HG03060 (cell line): Measurements from ENCODE around the gene HMMR.
"Not testable (repeated sequence)": the region's sequence is repeated elsewhere in the genome, so short reads cannot be mapped to it uniquely, and the experiment has no call there.

ENCODE experiments used
- ATAC-seq: cut with Tn5 transposase; IDR thresholded peaks from one replicate; pipeline ENCODE4 v1.9.1; 2021; ENCODE audit warnings: low read depth, moderate number of reproducible peaks; ENCODE audit not compliant: unreplicated experiment

HMMR gene

DNA sequence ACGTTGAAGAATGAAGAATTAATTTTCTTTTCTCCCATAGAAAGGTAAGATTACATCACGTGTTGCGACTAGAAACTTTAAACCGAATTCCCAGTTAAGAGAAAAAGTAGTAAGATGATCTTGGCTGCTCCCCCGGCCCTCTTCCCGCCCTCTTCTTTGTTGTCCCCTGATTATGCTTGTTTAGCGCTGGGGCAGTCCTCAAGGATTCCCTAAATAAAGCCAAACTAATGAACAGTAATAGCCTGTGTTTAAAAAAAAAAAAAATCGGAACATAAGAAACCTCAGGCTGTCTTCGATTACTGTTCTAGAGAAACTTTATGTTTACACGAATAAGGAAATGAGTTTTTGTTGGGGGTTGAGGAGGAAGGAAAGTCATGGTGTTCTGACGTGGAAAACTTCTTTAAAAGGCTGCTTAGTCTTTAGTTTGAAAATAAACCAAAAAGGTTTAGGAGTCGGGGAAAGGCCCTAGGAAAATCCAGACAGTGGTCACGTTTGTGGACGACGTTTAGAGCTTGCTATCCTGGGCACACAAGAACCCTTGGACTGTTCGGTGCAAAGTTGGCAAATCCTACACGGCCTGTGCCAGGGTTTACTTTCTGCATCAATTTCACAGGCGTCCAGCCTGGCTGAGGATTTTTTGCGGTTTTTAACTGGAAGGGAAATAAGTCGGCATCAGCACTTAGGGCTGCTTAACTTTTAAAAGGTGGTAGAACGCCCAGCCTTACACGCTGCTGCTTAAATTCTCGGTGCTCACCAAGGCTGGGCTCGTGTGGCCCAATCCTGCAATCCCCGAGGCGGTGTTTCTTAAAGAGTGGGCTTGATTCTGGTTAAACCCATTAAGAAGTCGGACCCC is 43.9 kb downstream of the HMMR start:
- ATAC-seq = no peak

DNA sequence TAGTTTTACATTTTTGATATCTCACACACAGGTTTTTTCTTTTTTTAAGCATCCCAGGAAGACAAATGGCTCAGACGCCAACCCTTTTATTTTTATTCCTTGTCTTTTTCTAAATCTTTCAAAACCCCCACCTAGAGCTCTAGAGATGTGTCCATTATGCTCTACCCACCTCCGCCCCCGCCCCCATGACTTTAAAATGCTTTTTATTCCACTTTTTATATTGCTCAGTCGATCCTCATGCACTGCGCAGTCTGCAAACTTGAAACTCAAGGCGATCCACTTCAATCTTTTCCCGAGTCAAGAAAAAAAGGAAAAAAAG is 44.6 kb downstream of the HMMR start:
- no peak for ATAC-seq

DNA sequence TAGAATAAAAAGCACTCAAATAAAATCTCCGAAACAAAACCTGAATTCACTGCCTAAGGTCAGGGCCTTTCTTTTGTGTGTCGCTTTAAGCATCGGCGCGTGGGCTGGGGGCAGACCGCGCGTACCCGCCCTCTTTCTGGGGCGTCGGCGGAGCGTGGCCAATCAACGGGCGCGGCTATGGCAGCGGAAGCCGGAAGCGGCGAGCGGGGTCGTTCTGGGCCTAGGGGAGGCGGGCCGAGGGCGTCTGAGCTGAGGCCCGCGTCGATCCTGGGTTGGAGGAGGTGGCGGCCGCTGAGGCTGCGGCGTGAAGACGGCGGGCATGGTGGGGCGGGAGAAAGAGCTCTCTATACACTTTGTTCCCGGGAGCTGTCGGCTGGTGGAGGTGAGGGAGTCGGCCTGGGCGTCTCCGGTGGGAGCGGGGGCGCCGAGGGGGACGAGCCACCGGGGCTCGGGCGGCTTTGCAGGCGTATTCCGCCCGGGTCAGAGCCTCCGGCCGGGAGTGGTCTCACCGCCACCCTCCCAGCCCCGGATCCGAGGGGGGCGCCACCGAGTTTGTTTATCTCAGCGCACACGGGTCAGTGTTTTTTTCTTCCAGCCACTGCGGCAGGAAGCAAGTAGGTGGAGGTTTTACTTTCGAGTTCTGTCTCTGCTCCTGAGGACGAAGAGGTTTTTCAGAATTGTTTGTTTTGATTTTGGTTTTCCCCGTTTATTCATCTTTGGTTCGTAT is 45.1 kb downstream of the HMMR start, which contains the start of gene MAT2B:
Gene MAT2B, plus strand, starts transcription at position 252 of the 727 bp plus-strand sequence. Its CDS starts 68 bp downstream, at position 320.
- peak; percentile 82 for ATAC-seq

DNA sequence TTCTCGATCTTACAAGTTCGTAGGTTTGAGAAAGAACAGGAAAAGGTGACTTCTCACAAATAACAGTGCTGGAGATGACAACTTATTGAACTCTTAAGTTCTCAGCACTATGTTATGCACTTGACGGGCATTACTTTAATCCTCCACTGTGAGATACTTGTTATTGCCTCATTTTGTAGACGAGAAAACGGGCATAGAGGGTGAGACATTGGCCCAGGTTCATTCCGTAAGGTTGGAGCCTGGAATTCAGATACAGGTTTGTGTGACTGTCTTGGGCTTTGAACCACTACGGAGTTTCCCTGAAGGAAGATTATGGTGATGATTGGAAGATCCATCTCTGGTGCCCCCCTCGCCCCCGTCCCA is 45.6 kb downstream of the HMMR start:
- ATAC-seq = peak; percentile 4

DNA sequence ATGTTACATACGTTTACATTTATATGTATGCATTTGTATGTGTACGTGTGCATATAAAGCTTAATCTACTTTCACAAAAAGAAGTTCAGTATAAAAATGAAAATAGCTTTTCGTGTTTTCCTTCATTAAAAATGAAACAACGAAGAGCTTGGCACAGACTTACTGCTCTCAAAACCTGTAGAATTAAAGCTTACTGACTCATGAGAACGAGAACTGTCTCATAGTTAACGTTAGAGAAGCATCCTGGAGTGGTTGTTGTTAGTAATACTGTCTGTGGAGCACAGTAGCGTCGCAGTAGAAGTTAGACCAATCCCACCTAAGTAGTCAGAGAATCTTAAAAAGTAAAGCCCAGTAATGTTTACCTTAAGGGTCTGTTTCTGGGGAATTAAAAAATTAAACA is 46.3 kb downstream of the HMMR start:
- no peak for ATAC-seq

DNA sequence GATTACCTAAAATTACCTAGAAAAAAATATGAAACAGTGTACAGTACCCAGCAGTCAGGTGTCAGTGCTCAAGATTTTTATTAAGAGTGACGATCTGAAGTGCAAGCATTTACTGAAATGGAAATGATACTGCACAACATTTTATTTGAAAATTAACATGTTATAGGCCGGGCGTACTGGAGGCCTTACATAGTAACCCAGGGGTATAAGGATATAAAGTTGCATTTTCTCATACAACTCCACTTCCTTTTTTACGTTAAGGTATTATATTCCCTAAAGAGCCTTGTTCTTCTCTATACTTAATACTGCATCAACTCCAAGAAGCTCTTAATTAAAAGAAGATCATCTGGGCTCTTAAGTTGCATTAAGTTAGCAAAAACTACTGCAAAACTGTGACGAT is 48.3 kb downstream of the HMMR start:
- ATAC-seq = no peak

DNA sequence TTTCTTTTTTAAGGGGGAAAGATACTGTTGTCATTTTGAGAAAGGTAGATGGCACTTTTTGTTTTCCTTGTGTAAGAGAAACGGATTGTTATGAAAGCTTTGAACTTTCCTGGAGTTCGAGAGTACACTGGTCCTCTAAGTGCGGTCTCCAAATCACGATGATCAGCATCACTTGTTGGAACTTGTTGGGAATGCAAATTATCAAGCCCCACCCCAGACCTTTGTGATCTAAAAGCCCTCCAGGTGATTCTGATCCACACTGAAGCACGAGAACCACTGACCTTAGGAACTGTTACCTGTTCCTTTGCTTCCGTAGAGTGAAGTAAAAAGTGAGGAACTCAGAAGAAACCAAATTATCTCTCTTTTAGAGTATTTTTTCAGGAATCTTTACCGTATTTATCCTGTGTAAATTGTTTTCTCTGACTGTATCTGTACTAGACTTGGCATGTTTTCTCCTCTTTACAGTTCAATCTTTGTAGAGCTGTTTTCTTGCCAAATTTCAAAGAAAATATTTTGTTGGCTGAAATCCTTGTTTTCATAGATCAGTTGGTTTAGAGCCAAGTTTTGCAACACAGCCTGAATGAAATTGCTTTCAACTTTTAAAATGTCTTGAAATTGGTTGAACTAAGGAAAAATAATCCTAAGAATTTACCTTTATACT is 49.0 kb downstream of the HMMR start:
- no peak for ATAC-seq

DNA sequence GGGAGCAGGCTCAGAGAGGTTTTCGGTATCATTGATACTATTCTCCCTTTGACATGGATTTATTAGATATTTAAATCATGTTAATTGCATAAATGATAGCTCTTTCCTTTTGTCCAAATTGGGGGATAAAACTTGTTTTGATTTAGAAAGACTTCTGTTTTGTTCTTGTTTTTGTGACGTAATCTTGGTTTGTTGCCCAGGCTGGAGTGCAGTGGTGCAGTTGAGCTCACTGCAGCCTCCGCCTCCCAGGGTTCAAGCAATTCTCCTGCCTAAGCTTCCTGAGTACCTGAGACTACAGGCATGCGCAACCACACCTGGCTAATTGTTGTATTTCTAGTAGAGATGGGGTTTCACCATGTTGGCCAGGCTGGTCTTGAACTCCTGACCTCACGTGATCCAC is 52.1 kb downstream of the HMMR start:
- no peak for ATAC-seq

DNA sequence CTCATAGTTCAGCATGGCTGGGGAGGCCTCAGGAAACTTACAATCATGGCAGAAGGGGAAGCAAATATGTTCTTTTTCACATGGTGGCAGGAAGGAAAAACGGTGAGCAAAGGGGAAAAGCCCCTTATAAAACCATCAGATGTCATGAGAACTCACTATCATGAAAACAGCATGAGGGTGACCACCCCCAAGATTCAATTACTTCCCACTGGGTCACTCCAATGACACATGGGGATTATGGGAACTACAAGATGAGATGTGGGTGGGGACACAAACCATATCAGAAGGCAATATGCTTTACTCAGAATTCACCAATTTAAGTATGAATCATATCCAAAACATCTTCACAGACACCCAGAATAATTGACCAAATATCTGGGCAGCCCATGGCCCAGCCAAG is 64.7 kb downstream of the HMMR start:
- ATAC-seq = no peak

DNA sequence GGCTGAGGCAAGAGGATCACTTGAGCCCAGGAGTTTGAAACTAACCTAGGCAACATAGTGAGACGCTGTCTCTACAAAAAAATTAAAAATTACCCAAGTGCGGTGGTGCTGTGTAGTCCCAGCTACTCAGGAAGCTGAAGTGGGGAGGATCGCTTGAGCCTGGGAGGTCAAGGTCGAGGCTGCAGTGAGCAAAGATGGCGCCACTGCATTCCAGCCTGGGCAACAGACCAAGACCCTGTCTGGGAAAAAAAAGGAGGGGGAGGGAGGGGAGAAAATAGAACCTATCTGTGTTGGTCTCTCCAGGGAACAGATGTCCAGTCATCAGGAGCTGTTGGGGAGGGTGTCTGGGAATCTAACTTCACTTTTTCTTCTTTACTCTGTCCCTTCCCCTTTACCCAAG is 69.3 kb downstream of the HMMR start:
- ATAC-seq = no peak

DNA sequence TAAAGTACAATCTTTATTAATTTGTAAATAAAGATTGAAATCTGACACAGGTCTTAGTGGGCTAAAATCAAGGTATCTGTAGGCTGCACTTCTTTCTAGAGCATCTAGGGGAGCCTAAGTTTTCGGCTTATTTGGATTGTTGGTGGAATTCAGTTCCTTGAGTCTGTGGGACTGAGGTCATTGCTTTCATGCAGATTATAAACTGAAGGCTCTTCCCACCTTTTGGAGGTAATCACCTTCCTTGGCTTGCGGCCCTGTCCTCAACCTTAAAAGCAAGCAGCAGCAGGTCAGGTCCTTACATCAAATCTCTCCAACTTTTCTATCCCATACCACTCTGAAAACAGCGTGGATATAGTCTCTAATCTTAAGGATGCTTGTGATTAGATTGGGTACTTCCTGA is 70.8 kb downstream of the HMMR start:
- no peak for ATAC-seq

DNA sequence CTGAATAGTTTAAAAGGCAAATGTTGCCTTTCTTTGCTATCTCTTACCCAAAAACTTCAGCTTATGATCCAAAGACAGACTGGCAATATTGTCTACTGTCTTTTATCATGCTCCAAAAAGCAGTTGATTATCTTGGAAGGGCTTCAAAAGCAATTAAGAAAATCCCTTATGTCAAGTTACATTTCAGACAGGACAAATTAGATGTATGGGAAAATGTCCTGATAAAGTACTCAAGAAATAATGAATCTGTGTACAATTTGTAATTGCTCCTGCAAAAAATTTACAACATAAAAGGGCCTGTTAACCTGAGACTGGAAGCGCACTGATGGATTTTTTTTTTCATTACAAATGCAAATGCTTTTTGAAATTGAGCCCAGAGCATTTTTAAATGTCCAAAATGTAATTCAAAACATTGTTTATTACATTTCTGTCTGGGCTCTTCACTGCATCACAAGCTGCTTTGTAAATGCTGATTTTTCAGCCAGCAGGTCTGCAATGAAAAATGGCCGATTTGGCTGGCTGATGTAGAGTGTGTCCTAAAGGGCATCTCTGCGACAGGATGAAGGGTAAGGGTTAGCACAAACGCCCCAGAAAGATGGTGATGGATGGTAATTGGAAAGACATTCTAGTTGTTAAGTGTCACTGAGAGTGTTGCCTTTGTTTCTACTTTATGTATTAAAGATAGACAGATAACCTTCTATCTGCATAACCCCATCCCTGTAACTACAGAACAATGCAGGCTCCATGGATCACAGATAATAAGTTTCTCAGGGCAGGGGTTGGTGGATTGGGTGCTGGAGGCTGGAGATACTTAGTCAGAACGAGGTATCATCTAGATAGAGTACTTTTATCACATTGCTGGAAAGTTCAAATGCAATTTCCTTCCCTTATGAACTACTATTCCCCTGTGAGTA is 72.0 kb downstream of the HMMR start:
- ATAC-seq = no peak

DNA sequence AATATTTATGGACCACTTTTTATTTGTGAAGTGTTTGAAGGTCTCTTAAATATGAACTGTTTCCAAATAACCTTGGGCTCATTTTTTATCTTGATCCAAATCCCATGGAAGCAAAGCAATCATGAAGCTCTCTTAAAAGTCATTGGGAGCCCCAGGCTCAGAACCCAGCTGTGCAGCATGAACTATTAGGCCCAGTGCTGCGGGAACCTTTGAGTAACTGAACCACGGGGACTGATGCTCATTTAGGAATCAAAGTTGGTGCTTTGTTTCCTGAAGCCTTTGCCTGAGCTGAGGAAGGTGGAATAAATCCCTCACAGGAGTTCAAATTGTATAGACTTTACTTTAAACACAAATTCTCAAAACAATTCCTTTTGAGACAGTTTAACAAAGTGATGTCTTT is 72.8 kb downstream of the HMMR start:
- no peak for ATAC-seq

DNA sequence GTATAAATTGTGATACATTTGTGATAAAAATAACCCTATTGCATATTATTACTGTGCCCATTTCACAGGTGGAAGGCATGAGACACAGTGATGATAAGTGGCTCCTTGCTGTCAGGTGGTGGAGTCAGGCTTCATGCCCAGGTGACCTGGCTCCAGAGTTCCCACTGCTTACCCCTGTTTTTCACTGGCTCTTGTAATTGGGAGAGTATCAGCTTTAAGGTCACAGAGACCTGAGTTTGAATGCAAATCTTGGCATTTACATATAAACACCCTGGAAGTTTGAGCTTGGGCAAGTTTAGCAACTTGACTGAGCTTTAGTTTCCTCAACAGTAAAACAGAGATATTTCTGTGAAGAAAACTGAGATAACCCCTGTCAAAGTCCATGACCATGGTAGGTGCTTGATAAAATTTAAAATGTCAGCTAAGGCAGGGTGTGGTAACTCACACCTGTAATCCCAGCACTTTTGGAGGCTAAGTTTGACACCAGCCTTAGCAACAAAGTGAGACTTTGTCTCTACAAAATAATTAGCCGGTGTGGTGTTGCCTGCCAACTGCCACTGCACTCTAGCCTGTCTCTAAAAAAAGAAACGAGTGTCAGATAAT is 74.2 kb downstream of the HMMR start:
- ATAC-seq = no peak

DNA sequence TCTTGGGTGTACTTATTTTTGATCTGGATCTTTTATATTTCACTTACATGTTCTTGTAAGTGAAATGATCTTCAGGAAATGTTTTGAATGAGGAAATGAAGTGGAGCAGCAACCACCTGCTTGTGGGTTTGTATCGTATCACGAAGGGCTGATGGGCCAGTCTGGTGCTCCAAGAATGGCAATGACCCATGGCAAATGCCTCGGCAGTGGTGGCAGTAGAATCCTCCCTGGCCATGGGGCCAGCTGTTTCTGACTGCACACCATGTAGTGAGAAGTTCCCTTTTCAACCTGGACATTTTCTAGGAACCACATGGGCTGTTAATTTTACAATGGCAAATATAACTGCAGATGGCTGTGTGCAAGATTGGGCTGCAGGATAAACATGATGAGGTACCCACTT is 74.9 kb downstream of the HMMR start:
- ATAC-seq = no peak

DNA sequence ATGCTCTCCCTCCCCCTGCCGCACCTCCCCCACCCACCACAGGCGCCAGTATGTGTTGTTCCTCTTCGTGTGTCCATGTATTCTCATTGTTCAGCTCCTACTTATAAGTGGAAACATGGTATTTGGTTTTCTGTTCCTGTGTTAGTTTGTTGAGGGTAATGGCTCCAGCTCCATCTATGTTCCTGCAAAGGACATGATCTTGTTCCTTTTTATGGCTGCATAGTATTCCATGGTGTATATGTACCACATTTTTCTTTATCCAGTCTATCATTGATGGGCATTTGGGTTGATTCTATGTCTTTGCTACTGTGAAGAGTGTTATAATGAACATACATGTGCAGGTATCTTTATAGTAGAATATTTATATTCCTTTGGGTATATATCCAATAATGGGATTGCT is 76.0 kb downstream of the HMMR start:
- not testable (repeated sequence) for ATAC-seq

DNA sequence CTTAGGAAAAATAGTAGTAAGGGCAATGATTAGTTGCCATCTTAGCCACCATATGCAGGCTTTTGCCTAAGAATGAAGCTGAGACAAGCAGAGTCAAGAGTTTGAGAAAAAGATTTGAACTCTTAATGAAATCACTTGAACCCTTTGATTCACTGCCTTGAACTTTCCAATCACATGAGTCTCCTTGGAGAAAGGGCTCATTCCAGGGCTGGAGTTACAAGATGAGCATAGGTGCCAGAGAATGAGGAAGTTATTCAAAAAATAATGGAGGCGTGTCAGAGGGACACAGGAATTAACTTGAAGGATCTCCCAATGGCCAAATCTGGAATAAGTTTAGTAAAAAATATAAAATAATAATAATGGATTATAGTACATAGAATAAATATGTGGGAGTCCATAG is 80.3 kb downstream of the HMMR start:
- ATAC-seq = no peak
